ENCODE data around the gene MT1HL1. TPM values are rescaled to one million over a fixed set of nuclear protein-coding genes. Genes with fewer than 3 reads are reported as not detected.

MT1HL1 gene
- total and polyA plus RNA-seq, 3 donors from 2014 or later = not detected

GRCh38 chr1:237025358-237026074 lies 21.3 kb upstream of the MT1HL1 start:
- H3K27me3 ChIP-seq = no peaks in the 10 kb centered on the region
- H3K4me3 ChIP-seq = no peak overlapping the region
- 94 to 98% methylated on average over 8 to 9 of the region's 10 CpGs for WGBS, 2 donors
- intact Hi-C loops (cut with DNase I; ENCODE audit: low total_unique reads) = no loop called here
- no peak for TF ChIP-seq CTCF (IDR thresholded peaks at IDR 0.05)
- TF ChIP-seq POLR2A (IDR thresholded peaks at IDR 0.05) = no peak
- H3K27ac ChIP-seq = no peak overlapping the region
- DNase-seq = no peak
- H3K36me3 ChIP-seq (ENCODE audit: low read depth, missing control alignments) = no peaks in the 10 kb centered on the region
- H3K9me3 ChIP-seq = no peaks in the 10 kb centered on the region
- H3K4me1 ChIP-seq = no peaks in the 10 kb centered on the region

- TF ChIP-seq CTCF (IDR thresholded peaks at IDR 0.05) (no peak), POLR2A (IDR thresholded peaks at IDR 0.05) (no peak)
- Histone ChIP-seq H3K4me1 (no peaks in the 10 kb centered on the region), H3K27me3 (no peaks in the 10 kb centered on the region), H3K27ac (no peak overlapping the region), H3K36me3 (ENCODE audit: low read depth, missing control alignments) (no peaks in the 10 kb centered on the region), H3K4me3 (no peak overlapping the region), H3K9me3 (no peaks in the 10 kb centered on the region)
- intact Hi-C loops (cut with DNase I; ENCODE audit: low total_unique reads) = no loop called here
- DNase-seq = no peak
Observed at GRCh38 chr1:237018896-237019295, 14.7 kb upstream of the MT1HL1 start.

GRCh38 chr1:237016626-237017025 lies 12.4 kb upstream of the MT1HL1 start:
- intact Hi-C loops (cut with DNase I; ENCODE audit: low total_unique reads) = no loop called here
- TF ChIP-seq POLR2A (IDR thresholded peaks at IDR 0.05) = no peak
- no peak for TF ChIP-seq CTCF (IDR thresholded peaks at IDR 0.05)
- no peak overlapping the region for H3K27ac ChIP-seq

GRCh38 chr1:237013608-237014007 lies 9.4 kb upstream of the MT1HL1 start:
- Histone ChIP-seq H3K27ac (no peak overlapping the region), H3K4me3 (no peak overlapping the region), H3K36me3 (ENCODE audit: low read depth, missing control alignments) (no peaks in the 10 kb centered on the region), H3K4me1 (no peaks in the 10 kb centered on the region), H3K9me3 (no peaks in the 10 kb centered on the region), H3K27me3 (no peaks in the 10 kb centered on the region)
- 84 to 90% methylated on average over 5 of the region's 5 CpGs for WGBS, 2 donors
- intact Hi-C loops (cut with DNase I; ENCODE audit: low total_unique reads) = no loop called here
- no peak for TF ChIP-seq CTCF (IDR thresholded peaks at IDR 0.05)
- no peak for TF ChIP-seq POLR2A (IDR thresholded peaks at IDR 0.05)
- DNase-seq = no peak

More at GRCh38 chr1:237016626-237017025, 12.4 kb upstream of the MT1HL1 start:
- 34 to 45% methylated on average over 1 of the region's 1 CpG for WGBS, 2 donors
- no peaks in the 10 kb centered on the region for H3K4me1 ChIP-seq
- H3K4me3 ChIP-seq = no peak overlapping the region
- no peaks in the 10 kb centered on the region for H3K9me3 ChIP-seq
- no peak for DNase-seq
- no peaks in the 10 kb centered on the region for H3K36me3 ChIP-seq (ENCODE audit: low read depth, missing control alignments)
- H3K27me3 ChIP-seq = no peaks in the 10 kb centered on the region

DNA sequence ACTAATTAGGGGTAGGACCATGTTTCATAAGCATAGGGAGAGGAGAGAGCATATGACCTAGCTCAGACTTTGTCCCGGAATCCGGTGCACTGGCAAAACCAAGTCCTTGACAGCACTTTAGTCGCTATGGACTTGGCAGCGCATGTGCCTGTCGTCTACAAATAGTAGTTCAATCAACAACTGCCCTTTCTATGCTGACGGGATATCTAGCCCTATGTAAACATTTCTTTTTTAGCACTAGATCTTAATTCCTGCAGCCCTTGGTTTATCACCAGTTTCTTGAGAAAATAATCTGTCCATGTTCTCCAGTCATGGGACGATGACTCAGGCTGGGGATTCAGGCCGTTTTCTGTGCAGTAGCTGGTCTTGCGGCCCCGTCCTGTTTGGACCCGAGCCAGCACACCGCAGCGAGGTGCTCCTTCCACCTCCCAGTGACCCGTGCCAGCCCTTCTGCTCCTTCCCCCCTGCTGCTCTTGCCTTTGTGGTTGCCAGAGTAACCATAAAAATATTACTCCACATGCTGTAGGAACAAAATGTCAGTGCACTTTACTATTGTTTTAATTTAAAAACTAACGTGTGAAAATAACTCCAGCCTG lies 8.6 kb upstream of the MT1HL1 start:
- WGBS, 2 donors = 64 to 73% methylated on average over 15 of the region's 15 CpGs
- no peak for TF ChIP-seq CTCF (IDR thresholded peaks at IDR 0.05)
- TF ChIP-seq POLR2A (IDR thresholded peaks at IDR 0.05) = no peak
- DNase-seq = no peak

More for the DNA sequence above, 8.6 kb upstream of the MT1HL1 start:
- Histone ChIP-seq H3K27me3 (no peaks in the 10 kb centered on the region), H3K4me1 (no peaks in the 10 kb centered on the region), H3K27ac (no peak overlapping the region), H3K4me3 (no peak overlapping the region), H3K36me3 (ENCODE audit: low read depth, missing control alignments) (no peaks in the 10 kb centered on the region), H3K9me3 (no peaks in the 10 kb centered on the region)
- intact Hi-C loops (cut with DNase I; ENCODE audit: low total_unique reads) = no loop called here

All from testis (tissue), 3 donors.